ENCODE data around the gene SLC38A3. TPM values are rescaled to one million over a fixed set of nuclear protein-coding genes. Genes with fewer than 3 reads are reported as not detected.
"Not testable (repeated sequence)": the region's sequence is repeated elsewhere in the genome, so short reads cannot be mapped to it uniquely, and the experiment has no call there.

SLC38A3 gene
- total RNA-seq, 1 donor: not detected

GRCh38 chr3:50221411-50222168 lies 16.5 kb downstream of the SLC38A3 start:
- TF ChIP-seq, protein P1, sequence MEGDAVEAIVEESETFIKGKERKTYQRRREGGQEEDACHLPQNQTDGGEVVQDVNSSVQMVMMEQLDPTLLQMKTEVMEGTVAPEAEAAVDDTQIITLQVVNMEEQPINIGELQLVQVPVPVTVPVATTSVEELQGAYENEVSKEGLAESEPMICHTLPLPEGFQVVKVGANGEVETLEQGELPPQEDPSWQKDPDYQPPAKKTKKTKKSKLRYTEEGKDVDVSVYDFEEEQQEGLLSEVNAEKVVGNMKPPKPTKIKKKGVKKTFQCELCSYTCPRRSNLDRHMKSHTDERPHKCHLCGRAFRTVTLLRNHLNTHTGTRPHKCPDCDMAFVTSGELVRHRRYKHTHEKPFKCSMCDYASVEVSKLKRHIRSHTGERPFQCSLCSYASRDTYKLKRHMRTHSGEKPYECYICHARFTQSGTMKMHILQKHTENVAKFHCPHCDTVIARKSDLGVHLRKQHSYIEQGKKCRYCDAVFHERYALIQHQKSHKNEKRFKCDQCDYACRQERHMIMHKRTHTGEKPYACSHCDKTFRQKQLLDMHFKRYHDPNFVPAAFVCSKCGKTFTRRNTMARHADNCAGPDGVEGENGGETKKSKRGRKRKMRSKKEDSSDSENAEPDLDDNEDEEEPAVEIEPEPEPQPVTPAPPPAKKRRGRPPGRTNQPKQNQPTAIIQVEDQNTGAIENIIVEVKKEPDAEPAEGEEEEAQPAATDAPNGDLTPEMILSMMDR (IDR thresholded peaks at IDR 0.05; ENCODE audit: insufficient read depth, low read depth, low read length): no peak
- no peak for DNase-seq (ENCODE audit: low read depth)

DNA sequence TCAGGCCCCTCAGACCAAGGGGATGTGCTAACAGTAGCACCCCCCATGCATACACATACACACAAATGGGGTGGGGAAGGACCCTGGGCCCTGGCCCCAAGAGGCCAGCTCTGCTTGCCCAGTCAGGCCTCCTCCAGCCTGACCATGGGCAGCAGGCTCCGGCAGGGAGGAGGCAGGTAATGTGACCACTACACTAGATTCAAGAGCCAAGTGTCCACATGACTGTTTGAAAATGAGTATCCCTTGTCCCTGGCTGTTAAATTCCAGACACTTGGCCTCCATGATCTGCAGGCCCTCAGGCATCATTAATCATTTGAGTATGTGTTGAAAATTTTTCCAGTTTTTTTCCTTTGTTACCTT lies 17.1 kb downstream of the SLC38A3 start:
- TF ChIP-seq, protein P1 (IDR thresholded peaks at IDR 0.05; ENCODE audit: insufficient read depth, low read depth, low read length): no peak
- no peak overlapping the region for H3K4me3 ChIP-seq (ENCODE audit: low read depth, low read length)
- DNase-seq (ENCODE audit: low read depth): no peak

More at GRCh38 chr3:50221411-50222168, 16.5 kb downstream of the SLC38A3 start:
- H3K4me3 ChIP-seq (ENCODE audit: low read depth, low read length): no peak overlapping the region

- no peak for DNase-seq (ENCODE audit: low read depth)
- TF ChIP-seq, protein P1 (IDR thresholded peaks at IDR 0.05; ENCODE audit: insufficient read depth, low read depth, low read length): no peak
Measured at GRCh38 chr3:50224639-50225038, 19.6 kb downstream of the SLC38A3 start.

GRCh38 chr3:50226888-50227389 lies 21.9 kb downstream of the SLC38A3 start:
- DNase-seq (ENCODE audit: low read depth): peak; percentile 39
- peak overlapping the region; percentile 63 for H3K4me3 ChIP-seq (ENCODE audit: low read depth, low read length)
- TF ChIP-seq, protein P1 (IDR thresholded peaks at IDR 0.05; ENCODE audit: insufficient read depth, low read depth, low read length): no peak

More at GRCh38 chr3:50224639-50225038, 19.6 kb downstream of the SLC38A3 start:
- H3K4me3 ChIP-seq (ENCODE audit: low read depth, low read length): no peak overlapping the region

DNA sequence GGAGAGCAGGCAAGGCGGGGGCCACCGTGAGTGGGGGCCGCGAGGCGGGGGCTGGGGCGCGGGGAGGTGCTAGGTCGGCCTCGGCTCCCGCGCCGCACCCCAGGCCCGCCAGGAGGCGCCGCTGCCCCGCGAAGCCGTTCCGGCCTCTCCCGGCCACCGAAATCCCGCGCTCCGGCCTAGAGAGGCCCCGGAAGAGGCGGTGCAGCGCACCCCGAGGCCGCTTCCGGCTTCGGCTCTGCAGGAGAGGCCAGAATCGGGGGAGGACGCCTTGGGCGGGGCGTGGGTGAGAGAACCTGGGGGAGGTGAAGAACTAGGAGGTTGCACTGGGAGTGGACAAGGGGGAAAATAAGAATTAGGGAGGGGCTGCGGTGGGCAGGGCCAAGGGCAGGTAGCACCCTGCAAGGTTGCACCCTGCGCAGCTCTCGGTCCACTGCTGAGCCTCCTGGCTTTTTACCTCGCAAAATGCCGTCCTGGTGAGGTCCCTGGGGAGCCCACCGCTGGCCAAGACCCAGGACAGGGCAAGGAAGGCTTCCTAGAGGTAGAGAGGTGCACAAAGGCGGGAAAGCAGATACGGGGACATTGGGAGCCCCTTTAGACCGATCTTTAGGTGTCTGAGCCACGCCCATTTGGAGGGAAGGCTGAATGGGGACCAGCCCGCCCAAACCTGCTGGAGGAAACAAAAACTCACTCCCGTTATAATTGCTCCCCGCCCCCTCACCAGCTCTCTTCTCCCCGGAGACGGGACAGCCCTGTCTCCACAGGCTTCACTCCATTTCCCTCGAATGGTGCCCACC lies 22.5 kb downstream of the SLC38A3 start:
- TF ChIP-seq, protein P1 (IDR thresholded peaks at IDR 0.05; ENCODE audit: insufficient read depth, low read depth, low read length): peak; percentile 74
- DNase-seq (ENCODE audit: low read depth): peak; percentile 84
- peak overlapping the region; percentile 75 for H3K4me3 ChIP-seq (ENCODE audit: low read depth, low read length)

DNA sequence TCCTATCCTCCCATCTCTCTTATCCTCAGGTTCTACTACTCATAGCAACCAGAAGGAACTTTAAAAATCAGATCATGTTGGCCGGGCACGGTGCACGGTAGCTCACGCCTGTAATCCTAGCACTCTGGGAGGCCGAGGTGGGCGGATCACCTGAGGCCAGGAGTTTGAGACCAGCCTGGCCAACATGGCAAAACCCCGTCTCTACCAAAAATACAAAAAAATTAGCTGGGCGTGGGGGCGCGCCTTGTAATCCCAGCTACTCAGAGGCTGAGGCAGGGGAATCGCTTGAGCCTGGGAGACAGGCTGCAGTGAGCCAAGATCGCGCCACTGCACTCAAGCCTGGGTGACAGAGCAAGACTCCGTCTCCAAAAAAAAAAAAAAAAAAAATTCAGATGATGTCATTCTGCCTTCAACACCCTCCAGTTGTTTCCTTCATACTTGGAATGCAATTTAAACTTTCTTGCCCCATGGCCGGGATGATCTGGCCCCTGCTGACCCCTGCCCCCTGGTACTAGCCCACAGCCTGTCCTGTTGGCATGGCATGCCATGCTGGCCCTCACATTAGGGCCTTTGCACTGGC lies 23.2 kb downstream of the SLC38A3 start:
- peak overlapping the region; percentile 75 for H3K4me3 ChIP-seq (ENCODE audit: low read depth, low read length)
- DNase-seq (ENCODE audit: low read depth): not testable (repeated sequence)

- no peak overlapping the region for H3K4me3 ChIP-seq (ENCODE audit: low read depth, low read length)
- DNase-seq (ENCODE audit: low read depth): no peak
- TF ChIP-seq, protein P1 (IDR thresholded peaks at IDR 0.05; ENCODE audit: insufficient read depth, low read depth, low read length): no peak
Measured at GRCh38 chr3:50229490-50229889, 24.4 kb downstream of the SLC38A3 start.

Measured in fibroblast of villous mesenchyme (primary cell).